ENCODE results near the gene CARHSP1.

Gene CARHSP1

DNA sequence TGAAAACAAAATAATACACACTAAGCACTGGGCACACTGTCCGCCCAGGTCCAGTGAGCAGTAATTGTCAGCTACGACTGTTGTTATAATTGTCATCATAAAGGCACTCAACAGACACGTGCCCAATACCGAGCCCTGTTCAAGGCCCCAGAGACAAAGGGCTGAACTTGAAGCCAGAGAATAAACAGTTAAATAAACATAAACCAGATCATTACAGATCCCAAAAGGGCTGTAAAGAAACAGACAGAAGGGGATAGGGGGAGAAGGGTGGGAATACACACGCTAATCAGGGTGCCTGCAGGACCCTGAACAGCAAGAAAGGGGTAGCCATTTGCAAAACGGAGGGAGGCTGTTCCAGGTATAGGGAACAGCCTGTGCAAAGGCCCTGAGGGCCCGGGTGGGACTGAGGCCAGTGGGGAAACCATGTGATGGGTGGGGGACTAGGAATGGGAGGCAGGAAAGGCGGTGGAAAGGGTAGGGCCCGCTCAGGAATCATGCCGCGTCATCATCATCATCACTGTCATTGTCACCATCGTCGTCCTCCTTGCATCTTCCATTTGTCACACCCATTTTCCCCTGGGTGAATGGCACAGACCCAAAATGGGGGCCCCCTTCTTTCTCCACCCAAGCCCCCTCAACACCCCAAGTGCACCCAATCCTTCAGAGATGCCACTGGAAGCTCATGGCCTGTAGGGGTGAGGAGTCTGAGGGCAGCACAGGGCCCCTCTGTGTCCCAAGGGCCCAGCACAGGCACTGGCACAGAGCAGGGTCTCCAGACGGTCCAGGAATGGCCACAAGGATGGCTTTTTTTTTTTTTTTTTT lies 6.3 kb downstream of the CARHSP1 start:
- H3K4me3 ChIP-seq (ENCODE audit: low read depth, low read length) = no peak overlapping the region
- no peak for TF ChIP-seq MYC (IDR thresholded peaks at IDR 0.05; ENCODE audit: low read depth, low read length)
- TF ChIP-seq, protein P1, sequence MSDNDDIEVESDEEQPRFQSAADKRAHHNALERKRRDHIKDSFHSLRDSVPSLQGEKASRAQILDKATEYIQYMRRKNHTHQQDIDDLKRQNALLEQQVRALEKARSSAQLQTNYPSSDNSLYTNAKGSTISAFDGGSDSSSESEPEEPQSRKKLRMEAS (IDR thresholded peaks at IDR 0.05; ENCODE audit: low read depth, low read length) = no peak
- no peak for TF ChIP-seq POLR2A (IDR thresholded peaks at IDR 0.05; ENCODE audit: extremely low read depth, insufficient read length)
- TF ChIP-seq, protein P2, sequence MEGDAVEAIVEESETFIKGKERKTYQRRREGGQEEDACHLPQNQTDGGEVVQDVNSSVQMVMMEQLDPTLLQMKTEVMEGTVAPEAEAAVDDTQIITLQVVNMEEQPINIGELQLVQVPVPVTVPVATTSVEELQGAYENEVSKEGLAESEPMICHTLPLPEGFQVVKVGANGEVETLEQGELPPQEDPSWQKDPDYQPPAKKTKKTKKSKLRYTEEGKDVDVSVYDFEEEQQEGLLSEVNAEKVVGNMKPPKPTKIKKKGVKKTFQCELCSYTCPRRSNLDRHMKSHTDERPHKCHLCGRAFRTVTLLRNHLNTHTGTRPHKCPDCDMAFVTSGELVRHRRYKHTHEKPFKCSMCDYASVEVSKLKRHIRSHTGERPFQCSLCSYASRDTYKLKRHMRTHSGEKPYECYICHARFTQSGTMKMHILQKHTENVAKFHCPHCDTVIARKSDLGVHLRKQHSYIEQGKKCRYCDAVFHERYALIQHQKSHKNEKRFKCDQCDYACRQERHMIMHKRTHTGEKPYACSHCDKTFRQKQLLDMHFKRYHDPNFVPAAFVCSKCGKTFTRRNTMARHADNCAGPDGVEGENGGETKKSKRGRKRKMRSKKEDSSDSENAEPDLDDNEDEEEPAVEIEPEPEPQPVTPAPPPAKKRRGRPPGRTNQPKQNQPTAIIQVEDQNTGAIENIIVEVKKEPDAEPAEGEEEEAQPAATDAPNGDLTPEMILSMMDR (IDR thresholded peaks at IDR 0.05; ENCODE audit: low read depth, low read length) = no peak
- DNase-seq (ENCODE audit: low read depth) = no peak

DNA sequence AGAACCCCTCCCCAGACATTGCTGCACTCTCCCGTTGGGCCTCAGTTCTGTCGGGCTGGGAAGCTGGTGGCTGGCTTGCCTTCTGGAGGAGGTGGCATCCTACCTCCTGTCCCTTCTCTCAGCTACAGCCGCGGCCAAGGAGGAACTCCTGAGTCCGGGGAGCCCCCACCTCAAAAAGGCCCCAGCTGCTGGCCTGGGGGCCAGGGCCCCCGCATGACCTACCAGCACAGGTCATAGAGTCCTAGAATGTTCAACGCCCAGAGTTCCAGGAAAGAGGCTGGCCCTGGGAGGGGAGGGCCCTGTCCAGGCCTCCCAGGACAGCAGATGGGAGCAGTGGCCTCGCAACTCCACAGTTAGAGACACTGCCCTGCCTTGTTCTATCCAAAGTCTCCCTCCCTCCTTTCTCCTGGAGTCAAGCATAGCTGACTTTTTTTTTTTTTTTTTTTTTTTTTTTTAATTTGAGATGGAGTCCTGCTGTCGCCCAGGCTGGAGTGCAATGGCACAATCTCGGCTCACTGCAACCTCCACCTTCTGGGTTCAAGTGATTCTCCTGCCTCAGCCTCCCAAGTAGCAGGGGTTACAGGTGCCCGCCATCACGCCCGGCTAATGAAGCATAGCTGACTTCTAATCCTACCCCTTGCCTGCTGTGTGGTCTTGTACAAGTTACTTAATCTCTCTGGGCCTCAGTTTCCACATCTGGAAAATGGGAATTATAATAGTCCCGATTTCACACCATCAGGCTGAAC lies 7.1 kb downstream of the CARHSP1 start:
- H3K4me3 ChIP-seq (ENCODE audit: low read depth, low read length) = no peak overlapping the region
- TF ChIP-seq, protein P2 (IDR thresholded peaks at IDR 0.05; ENCODE audit: low read depth, low read length) = no peak
- TF ChIP-seq MYC (IDR thresholded peaks at IDR 0.05; ENCODE audit: low read depth, low read length) (no peak), POLR2A (IDR thresholded peaks at IDR 0.05; ENCODE audit: extremely low read depth, insufficient read length) (no peak)
- no peak for DNase-seq (ENCODE audit: low read depth)

DNA sequence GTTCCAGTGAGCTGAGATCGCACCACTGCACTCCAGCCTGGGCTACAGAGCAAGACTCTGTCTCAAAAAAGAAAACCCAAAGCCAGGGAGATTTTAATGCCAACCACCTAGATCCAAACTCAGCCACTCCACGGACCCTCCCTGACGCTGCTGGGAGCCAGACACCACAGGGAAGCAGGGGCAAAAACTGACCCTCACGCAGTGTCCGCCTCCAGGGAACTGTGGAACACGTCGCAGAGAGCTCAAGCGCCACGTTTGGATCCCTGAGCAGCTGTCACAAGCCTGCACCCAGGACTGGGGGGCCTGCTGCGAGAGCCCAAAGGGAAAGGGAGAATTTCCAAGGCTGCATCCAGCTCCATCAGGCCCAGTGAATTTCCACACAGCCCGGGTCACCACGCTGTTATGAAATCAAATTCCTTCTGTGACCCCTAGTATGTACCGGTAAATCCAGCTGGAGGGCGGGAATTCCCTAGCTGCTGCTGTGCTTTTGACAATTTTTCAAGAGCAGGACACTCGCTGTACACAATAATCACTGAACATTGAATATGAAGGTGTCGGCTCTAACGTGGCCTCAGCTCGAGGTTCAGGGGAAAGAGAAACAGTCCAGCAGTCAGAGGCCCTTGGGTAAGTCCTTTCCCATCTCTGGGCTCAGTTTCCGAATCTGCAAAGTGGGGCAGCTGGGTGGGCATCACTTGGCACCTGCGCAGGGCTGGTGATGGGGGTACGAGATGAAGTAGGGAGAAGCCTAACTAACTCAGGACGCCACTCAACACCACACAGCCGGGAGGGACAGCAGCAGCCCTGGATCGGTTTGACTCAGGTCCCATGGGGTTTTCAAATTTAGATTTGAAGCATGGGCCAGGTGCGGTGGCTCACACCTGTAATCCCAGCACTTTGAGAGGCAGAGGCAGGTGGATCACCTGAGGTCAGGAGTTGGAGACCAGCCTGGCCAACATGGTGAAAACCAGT lies 8.6 kb downstream of the CARHSP1 start:
- TF ChIP-seq, protein P1 (IDR thresholded peaks at IDR 0.05; ENCODE audit: low read depth, low read length) = no peak
- no peak for TF ChIP-seq POLR2A (IDR thresholded peaks at IDR 0.05; ENCODE audit: extremely low read depth, insufficient read length)
- no peak for DNase-seq (ENCODE audit: low read depth)
- no peak overlapping the region for H3K4me3 ChIP-seq (ENCODE audit: low read depth, low read length)

DNA sequence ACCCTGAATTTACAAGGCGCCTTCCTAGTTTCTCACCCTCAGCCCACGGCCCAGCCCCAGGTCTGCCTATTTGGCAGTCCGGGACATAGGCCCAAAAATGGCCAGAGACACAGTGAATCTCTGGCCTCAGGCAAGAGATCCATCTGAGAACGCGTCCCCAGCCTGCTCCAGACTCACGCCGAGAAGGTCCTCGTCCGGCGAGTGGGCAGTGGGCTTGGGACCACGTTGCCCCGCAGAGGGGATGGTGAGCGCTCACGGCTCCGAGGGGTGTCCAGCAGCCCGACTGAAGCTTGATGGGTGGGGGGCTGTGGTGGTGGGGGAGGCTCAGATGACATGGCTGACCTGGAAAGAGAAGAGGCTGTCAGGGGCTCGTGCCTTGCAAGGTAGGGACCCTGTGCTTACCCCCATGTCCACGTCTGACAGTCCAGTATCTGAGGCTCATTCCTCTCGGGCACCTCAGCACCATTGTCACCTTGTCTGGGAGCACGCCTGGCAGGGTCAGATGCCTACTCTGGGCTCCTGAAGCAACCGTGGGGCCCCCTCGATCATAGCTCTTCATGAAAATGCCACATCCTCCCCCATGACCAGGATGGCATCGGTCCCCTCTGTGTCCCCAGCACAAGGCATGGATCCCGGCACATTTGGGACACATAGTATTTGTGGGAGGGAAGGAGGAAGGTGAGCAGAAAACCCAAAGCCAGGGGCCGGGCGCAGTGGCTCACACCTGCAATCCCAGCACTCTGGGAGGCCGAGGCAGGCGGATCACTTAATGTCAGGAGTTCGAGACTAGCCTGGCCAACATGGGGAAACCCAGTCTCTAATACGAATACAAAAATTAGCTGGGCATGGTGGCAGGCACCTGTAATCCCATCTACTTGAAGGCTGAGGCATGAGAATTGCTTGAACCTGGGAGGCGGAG lies 9.6 kb downstream of the CARHSP1 start:
- H3K4me3 ChIP-seq (ENCODE audit: low read depth, low read length) = no peak overlapping the region
- TF ChIP-seq MYC (IDR thresholded peaks at IDR 0.05; ENCODE audit: low read depth, low read length) (no peak), POLR2A (IDR thresholded peaks at IDR 0.05; ENCODE audit: extremely low read depth, insufficient read length) (no peak)
- TF ChIP-seq, protein P1 (IDR thresholded peaks at IDR 0.05; ENCODE audit: low read depth, low read length) = no peak
- TF ChIP-seq, protein P2 (IDR thresholded peaks at IDR 0.05; ENCODE audit: low read depth, low read length) = no peak
- no peak for DNase-seq (ENCODE audit: low read depth)

DNA sequence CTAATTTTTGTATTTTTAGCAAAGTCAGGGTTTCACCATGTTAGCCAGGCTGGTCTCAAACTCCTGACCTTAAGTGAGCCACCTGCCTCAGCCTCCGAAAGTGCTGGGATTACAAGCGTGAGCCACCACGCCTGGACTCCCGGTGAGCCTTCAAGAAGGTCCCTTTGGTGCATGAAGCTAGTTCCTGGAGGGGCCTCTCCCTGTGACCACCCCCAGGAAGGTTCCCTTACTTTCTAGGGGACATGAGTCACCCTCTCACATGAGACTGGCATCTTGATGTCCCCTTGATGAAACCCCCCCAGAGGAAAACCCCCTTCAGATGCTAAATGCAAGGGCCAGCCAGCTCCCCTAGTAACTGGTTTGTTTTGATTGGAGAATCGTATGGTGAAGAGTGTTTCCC lies 12.8 kb downstream of the CARHSP1 start:
- no peak overlapping the region for H3K4me3 ChIP-seq (ENCODE audit: low read depth, low read length)
- DNase-seq (ENCODE audit: low read depth) = no peak
- TF ChIP-seq, protein P1 (IDR thresholded peaks at IDR 0.05; ENCODE audit: low read depth, low read length) = no peak
- TF ChIP-seq MYC (IDR thresholded peaks at IDR 0.05; ENCODE audit: low read depth, low read length) = no peak
- TF ChIP-seq, protein P2 (IDR thresholded peaks at IDR 0.05; ENCODE audit: low read depth, low read length) = no peak
